NOMO-1 (cell line): ENCODE measurements around the gene CT47C1.

ENCODE experiments used
- DNase-seq, 2 experiments: peaks; one replicate each; lab custom pipeline; 2025; ENCODE audit not compliant: unreplicated experiment in 2 of 2; lab: John Stamatoyannopoulos, UW

The CT47C1 gene

GRCh38 chrX:119073200-119073905 lies 560 bp downstream of the CT47C1 start:
- no peak for DNase-seq

- no peak for DNase-seq
Observed at GRCh38 chrX:119073911-119074310, 1.1 kb downstream of the CT47C1 start.

DNA sequence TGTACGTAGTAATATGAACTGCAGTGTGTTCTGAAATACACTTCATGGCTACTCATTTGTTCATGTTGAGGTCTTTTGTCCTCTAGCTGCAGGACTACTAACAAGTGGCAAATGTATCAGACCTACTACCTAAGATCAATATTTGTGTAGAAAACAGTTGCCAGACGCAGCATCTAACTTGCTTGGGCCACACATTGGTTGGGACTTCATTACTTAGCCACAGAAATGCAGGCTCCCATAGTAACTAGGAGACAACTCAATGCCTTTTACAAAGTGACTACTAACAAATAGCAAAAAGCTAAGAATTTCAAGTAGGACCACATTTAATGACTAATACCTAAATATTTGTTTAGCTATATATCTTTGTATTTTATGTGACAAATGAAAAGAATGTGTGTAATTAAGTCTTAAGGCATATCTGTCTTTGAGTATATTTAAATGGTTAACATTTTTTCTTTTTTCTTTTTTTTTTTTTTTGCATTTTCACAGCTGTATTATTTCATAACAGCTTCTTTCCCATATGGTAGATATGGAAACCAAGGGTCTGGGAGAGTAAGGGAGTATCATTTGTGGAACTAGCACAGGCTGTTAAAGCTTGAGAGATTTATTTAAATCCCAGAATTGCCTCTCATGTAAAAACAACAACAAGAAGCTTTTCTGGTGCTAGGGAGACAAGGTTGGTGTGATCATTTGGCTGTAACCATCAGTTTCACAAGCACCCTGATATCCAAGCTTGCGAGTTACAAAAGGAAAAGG lies 2.7 kb downstream of the CT47C1 start:
- DNase-seq = no peak

DNA sequence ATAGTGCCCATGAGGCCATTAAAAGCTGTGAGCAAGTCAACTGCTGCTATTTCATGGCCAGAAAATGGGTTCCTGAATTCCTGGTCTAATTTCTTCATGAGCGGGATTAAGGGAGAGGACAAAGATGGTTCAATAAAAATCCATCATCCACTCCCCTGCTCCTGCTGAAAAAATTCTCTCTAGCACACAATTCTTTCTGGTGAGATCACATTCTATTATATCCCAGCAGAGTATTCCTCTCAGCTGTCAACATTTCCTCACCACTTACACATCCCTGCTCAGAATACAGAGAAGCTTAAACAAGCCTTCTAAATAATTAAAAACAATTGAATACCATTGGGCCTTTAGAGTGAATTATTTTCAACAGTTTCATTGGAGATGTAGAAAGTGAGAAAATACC lies 9.5 kb downstream of the CT47C1 start:
- no peak for DNase-seq

GRCh38 chrX:119084766-119085165 lies 12.0 kb downstream of the CT47C1 start:
- DNase-seq = no peak

GRCh38 chrX:119087121-119087520 lies 14.3 kb downstream of the CT47C1 start:
- DNase-seq = no peak

- DNase-seq = peak; percentile 9 to 66
Observed at GRCh38 chrX:119089619-119090018, 16.8 kb downstream of the CT47C1 start.

- no peak for DNase-seq
Observed at GRCh38 chrX:119090627-119091026, 17.8 kb downstream of the CT47C1 start.

DNA sequence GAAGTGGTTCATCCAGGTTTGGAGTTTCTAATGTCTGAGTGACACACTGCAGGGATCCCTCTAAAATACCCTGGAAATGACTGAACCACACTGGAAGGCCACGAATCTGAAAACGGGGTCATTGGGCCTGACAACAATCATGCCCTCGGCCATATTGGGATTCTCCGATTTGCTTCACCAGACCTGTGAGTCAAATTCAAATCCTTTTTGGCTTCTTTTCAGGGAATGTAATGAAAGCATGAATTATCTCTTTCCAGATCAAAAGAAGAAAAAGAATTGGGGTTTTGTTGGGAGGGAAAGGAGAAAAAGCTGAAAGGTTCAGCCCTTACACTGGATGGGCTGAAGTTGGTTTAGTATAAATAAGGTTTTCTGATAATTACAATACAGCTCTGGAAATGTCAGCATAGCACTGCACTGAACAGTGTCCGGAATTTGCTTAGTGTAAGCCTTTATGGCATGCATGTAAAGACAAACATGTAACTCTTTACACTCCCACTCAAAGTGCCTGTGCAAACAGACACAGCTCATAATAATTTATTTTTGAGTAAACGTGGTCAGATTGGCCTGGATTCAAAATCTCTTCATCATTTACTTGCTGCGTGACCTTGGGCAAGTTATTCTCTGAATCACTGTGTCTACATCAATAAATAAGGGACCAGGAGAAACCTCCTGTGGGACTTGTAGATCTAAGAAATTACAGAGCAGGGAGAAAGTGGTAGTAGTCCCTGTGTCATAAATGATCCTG lies 21.4 kb downstream of the CT47C1 start:
- no peak for DNase-seq

DNA sequence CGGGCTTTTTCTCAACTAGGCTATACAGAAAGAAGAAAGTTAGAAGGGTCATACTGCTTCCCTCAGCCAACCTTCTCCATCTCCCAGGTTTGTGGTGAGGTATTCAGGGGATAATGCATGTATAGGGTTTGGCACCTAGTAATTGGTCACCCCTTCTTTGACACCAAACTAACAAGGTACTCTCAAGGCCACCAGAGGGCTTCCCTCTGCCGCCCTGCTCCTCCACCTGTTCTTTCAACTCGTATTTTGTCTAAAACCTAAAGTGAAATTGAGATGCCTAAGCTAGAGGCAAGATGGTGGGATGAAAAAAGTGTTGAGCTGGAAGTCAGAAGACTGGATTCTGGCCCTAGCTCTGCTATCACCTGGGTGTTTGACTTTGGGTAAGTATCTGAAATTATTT lies 22.0 kb downstream of the CT47C1 start:
- no peak for DNase-seq

GRCh38 chrX:119095936-119096335 lies 23.1 kb downstream of the CT47C1 start:
- no peak for DNase-seq

DNA sequence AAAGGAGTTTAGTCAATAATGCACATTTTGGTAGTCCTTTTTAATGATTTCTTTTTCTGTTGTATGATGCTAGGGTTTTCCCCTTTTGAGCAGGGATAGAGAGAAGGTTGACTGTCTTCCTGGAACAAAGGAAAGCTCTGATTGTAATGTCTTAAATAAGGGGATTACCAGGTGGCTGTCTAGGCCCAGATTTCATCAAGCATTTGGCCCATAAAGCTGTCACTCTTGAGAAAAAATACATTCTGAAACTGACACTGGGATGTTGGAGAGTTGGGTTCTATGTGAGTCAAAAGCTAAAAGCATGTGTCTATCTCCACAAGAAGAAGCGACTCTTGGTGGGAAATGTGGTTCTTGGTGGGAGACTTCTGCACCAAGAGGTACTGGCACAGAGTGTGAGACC lies 28.4 kb downstream of the CT47C1 start:
- DNase-seq = no peak

GRCh38 chrX:119105826-119106225 lies 33.0 kb downstream of the CT47C1 start:
- DNase-seq = no peak

- DNase-seq = no peak
Observed at GRCh38 chrX:119107206-119107605, 34.4 kb downstream of the CT47C1 start.

DNA sequence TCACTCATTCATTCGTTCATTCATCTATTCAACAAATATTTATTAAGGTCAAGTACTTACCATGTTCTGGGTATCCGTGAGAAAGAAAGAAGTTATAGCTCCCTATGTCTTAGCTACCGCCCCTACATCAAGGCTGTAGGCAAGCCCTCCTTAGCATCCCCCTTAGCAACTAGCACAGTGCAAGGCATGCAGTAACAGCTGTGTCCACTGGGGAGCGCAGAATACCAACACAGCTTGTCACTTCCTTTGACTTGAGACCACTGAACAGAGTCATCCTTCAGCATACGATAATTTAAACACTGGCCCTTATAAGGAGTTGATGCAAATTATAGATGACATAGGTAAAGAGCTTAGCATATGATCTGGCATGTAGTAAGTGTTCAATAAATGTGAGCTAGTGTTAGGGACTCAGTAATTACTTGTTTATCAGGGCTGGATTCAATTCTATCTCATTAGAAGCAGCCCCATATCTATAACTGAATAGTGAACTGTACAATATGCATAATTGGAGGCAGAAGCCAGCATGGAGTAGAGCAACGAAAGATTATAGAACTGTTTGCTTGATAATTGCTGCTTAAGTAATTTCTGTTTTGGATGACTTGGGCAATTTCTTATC lies 46.1 kb downstream of the CT47C1 start:
- peak in 1 of 2 experiments; percentile 28 for DNase-seq

GRCh38 chrX:119121341-119121740 lies 48.5 kb downstream of the CT47C1 start:
- DNase-seq = no peak
